ENCODE results near the gene ANKRD13A.

ANKRD13A gene
- 131 to 155 reads per million in 2 donors for total RNA-seq

DNA sequence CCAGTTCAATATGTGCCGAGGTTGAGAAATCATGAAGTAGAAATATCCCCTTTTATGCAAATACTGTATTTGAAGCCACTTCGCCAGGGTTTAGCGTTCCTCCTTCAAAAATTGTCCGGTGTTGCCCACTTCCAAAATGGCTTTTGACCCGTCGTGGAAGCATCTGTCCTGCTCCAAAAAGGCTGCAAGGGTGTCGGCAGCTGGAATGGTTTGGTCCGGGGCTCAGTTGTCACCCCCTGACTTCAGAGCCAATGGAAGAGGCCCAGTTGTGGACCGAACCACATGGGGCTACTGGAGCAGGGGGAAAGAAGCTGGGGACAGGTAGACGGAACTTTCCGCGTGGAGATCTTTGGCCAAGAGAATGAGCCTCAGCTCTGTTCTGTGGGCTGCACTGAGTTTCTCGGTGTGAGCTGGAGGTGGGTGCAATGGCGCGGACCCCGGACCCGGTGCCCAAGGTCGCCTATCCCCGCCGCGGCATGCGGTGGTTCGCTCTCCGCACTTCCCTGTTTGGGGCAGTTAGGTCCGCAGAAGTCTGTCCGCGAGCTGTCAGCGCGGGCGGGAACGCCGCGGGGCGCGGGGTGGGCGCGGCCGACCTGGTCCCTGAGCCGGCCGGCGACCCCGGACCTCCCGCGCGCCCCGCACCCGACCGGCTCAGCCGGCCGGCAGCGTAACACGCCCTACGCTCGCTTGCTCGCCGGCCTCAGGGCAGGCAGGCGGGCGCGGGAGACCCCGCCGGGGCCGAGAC lies at the start of gene ANKRD13A:
Gene ANKRD13A (plus strand): TSS at position 527 of the 745 bp plus-strand sequence. CDS start 259 bp downstream, outside the sequence.
- peak; percentile 73 for DNase-seq

GRCh38 chr12:109950625-109951024 lies 48.6 kb upstream of the ANKRD13A start:
- DNase-seq: no peak

DNA sequence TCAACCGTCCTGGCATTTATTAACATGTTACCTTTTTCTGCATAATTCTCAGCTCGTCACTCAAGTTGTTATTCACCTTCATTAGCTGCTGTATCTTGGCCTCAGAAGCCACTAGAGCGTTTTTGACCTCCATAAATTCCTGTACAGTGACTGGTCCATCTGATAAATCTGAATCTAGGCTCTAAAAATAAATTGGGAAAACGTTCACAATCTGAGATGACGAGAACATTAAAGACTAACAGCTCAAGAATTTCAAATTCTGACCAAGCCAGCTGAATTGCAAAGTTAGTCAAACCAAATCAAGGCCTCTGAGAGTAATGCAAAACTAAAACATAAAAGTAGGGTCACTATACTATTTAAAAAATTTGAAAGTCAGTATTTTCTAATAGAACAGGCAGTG lies 48.1 kb upstream of the ANKRD13A start:
- no peak for DNase-seq

DNA sequence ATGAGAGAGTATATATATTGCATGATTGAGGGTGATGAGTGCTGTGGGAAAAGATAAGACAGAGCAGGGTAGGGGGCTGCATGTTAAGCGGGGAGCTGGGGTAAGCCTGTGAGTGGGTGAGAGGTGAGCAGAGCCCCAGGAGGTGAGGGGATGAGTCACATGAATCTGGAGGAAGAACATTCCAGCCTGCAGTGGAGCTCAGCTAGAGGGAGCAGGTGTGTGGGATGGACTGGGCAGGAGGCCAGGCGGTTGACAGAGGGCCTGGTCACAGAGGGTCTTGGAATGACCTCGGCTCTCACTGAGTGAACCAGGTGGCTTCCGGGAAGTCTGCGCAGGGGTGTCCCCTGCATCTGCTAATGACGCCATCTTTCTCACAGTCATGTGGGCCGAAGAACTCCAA lies 47.5 kb upstream of the ANKRD13A start:
- no peak for DNase-seq

- DNase-seq: no peak
Measured at GRCh38 chr12:109952160-109952858, 46.9 kb upstream of the ANKRD13A start.

GRCh38 chr12:109952873-109953272 lies 46.4 kb upstream of the ANKRD13A start:
- DNase-seq: no peak

DNA sequence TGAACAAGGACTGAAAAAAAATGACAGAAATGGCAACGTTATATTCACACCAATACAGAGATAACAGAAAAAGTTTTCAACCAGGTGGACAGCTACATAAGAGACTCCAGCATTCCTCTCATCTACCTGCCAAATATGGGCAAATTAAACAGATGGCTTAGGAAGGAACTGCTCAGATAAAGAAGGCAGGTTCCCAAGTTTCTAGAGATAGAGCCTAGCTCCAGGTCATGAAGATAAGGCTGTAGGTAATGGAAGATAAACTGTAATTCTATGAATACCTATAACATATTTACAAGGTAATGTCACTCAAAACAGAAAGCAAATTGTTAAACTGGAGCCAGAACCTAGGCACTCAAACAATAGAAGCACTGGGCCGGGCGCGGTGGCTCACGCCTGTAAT lies 45.6 kb upstream of the ANKRD13A start:
- DNase-seq: no peak

DNA sequence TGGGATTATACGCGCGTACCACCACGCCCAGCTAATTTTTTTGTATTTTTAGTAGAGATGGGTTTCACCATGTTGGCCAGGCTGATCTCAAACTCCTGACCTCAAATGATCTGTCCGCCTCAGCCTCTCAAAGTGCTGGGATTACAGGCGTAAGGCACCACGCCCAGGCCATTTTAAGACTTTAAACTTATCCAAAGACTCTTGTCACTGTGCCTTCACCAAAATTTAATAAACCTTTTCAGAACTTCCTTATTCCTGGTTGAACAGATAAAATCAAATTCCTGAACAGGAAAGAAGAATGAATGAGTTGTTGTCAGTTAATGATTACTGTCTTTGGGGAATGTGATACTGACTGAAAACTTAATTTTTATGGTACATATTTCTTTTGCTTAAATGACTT lies 40.9 kb upstream of the ANKRD13A start:
- no peak for DNase-seq

DNA sequence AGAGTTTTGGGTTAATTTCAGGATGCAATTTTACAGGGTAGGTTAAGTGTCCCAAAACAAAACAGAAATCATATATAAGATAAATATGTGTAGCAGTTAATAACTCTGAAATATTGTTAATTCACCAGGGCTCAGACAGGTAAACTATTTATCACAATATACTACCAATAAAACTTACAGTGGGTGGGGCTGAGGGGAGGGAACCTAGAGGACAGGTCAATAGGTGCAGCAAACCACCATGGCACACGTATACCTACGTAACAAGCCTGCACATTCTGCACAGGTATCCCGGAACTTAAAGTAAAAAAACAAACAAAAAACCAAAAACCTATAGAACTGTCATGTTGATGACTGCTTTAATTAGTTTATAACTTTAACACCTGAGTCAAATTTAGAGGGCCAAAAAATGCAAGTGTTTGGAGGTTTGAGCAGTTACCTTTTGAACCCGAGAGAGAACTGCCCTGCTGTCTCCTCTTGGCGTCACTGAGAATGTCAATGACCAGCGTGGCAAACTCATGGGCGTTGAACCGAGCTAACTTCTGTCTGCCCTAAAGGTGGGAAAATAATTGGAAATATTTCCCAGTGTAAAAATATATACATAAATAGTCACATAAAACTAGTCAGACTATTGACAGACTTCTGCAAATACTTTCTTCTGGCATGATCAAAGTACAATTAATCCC lies 39.7 kb upstream of the ANKRD13A start:
- no peak for DNase-seq

DNA sequence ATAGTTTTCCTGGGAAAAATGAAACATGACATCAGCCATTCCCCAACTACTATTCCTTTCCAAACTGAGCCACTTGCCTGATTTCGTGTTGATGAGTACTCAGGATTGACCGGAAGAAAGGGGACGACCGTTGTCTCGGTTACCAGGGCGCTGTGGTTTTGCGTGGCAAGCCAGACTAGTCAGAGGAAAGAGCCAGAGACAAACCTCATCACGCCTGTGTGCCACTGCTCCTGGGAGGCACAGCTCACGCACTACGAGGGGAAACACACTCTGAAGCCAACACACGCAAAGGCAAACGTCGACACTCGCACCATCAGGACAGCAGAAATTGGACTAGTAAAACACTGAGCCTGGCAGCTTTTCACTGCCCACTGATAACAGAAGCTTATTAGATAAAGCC lies 38.0 kb upstream of the ANKRD13A start:
- DNase-seq: no peak

GRCh38 chr12:109961612-109962011 lies 37.6 kb upstream of the ANKRD13A start:
- no peak for DNase-seq

- no peak for DNase-seq
Measured at GRCh38 chr12:109962398-109962797, 36.8 kb upstream of the ANKRD13A start.

DNA sequence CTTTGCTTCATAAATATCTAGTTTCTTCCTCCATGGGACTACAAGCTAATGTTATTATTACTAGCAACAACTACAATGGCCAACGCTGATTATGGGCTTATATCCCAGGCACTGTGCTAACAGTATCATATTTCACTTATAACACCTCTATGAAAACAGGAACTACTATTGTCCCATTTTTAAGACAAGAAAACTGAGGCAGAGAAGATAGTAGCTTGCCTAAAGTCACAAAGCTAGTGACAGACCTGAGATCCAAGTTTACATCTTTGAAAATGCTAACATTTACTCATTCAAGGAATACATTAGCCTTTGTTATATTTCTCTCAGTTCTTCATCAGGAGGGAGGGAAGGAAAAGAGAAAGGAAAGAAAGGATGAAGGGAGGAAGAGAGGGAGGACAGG lies 35.9 kb upstream of the ANKRD13A start:
- DNase-seq: no peak

GRCh38 chr12:109963743-109964429 lies 35.3 kb upstream of the ANKRD13A start:
- no peak for DNase-seq

GRCh38 chr12:109966546-109966945 lies 32.7 kb upstream of the ANKRD13A start:
- no peak for DNase-seq

DNA sequence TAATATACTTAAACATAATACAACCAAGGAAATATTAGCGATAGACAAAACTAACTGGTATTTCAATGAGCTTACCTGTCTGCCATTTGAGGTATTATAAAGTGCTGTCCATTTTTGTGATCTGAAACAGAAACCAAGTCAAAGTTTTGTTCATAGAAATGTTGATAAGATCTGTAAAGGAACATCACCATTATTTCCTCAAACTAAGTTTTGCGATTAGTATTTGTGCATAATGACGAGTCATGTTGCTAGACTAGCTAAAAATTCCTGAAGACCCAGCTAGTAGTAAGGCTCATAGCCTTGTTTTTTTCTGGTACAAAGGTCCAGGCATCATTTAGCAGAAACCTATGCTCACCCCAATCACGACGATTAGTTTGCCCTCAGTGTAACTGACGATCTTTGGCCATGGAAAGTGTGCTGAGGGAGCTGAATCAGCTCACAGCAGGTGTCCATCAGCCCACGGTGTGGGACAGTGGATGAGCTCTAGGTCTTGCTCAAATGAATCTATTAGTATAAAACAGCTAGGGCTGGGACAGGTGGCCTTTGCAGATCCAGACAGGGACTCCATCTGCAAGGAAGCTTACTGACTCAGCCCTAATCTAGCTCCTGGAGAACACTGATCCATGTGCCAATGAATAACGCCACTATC lies 31.7 kb upstream of the ANKRD13A start:
- DNase-seq: no peak

GRCh38 chr12:109968032-109968420 lies 31.2 kb upstream of the ANKRD13A start:
- no peak for DNase-seq

DNA sequence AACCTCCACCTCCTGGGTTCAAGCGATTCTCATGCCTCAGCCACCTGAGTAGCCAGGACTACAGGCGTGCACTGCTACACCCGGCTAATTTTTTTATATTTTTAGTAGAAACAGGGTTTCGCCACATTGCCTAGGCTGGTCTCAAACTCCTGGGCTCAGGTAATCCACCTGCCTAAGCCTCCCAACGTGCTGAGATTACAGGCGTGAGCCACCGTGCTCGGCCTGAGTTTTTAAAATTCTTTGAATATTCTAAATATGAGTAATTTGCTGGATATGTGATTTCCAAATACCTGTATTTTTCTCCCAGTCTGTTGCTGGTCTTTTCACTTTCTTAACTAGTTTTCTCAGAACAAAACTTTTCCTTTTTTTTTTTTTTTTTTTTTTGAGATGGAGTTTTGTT lies 30.4 kb upstream of the ANKRD13A start:
- DNase-seq: no peak

DNA sequence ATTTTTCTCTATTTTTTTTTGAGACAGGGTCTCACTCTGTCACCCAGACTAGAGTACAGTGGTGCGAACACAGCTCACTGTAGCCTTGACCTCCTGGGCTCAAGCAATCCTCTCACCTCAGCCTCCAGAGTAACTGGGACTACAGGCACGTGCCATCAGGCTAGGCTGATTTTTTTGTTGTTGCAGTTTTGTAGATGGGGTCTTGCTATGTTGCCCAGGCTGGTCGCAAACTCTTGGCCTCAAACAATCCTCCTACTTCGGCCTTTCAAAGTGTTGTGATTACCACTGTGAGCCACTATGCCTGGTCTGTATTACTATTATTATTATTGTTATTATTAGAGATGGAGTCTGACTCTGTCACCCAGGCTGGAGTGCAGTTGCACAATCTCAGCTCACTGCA lies 26.4 kb upstream of the ANKRD13A start:
- no peak for DNase-seq

GRCh38 chr12:109981311-109981710 lies 17.9 kb upstream of the ANKRD13A start:
- DNase-seq: peak; percentile 15

- DNase-seq: no peak
Measured at GRCh38 chr12:109982210-109982609, 17.0 kb upstream of the ANKRD13A start.

DNA sequence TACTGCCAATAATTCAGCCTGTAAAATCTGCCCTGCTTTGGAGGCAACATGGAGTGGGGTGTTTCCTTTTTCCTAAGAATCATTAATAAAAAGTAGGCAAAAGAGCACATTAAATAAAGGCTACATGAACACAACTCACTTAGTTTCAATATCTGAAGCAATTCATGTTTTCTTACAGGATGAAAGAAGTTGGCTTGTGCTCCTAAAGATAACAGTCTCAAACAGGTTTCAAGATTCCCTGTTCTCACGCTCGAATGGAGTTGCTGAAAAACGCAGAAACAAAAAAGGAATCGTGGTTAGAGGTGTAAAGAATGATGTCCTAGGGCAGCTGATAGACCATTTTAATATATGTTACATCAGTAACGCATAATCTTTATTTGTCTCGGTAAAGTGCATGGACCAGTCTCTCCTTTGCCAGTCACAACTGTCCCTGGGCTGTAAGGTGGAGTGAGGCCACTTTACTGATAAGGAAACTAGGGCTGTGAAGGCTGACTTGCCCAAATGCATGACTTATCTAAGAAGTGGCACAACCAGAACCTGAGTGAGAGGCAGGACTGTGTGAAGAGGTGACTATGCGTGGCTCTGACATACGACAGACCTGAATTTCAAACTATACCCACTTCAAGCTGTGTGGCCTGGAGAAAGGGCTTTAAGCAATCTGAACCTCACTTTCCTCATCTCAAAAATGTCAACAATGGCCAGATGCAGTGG lies 15.6 kb upstream of the ANKRD13A start:
- DNase-seq: no peak
